ENCODE results near the gene CST7. TPM values are rescaled to one million over a fixed set of nuclear protein-coding genes. Genes with fewer than 3 reads are reported as not detected.

Gene CST7
- total RNA-seq, 1 experiment from 2014 or later, result not detected

- ChIA-PET CTCF (interaction anchor here (0.7 kb wide), 1 partner anchor 199 kb away, joined by 3 read pairs; no protein-coding TSS in a partner anchor), POLR2A (ENCODE audit: unreplicated experiment) (no interaction called here)
- no TSS peak for BruUV-seq (replicated peaks)
- no peaks in the 10 kb centered on the region for H3K9me2 ChIP-seq (replicated peaks; ENCODE audit: low read length)
- ATAC-seq (no peak), DNase-seq (no peak)
- H3K79me2 ChIP-seq (ENCODE audit: low read length), result peaks cover 15% of the 10 kb centered on the region
- H3K36me3 ChIP-seq (ENCODE audit: low read depth, low read length), result peaks cover 60% of the 10 kb centered on the region
- H4K20me1 ChIP-seq (ENCODE audit: low read length), result no peaks in the 10 kb centered on the region
- no peak overlapping the region for H3K9ac ChIP-seq (ENCODE audit: low read length)
- H3F3A ChIP-seq (ENCODE audit: low read length, unreplicated experiment), result no peaks in the 10 kb centered on the region
- no peaks in the 10 kb centered on the region for H3K4me1 ChIP-seq (ENCODE audit: insufficient read depth, low read length)
- H3K27me3 ChIP-seq (ENCODE audit: low read length), result no peaks in the 10 kb centered on the region
- no peak overlapping the region for H3K27ac ChIP-seq (ENCODE audit: low read length)
- TF ChIP-seq EZH2 (IDR thresholded peaks at IDR 0.05; ENCODE audit: low read length, unreplicated experiment) (no peak), EZH2phosphoT487 (IDR thresholded peaks at IDR 0.05; ENCODE audit: borderline replicate concordance, low read length) (no peak), CTCF (conservative IDR thresholded peaks at IDR 0.05; ENCODE audit: low read depth, low read length) (no peak)
- H3K4me2 ChIP-seq (ENCODE audit: low read length), result no peak overlapping the region
- no peaks in the 10 kb centered on the region for H3K9me3 ChIP-seq (ENCODE audit: low read length)
- intact Hi-C loops (cut with micrococcal nuclease), result no loop called here
- no peak overlapping the region for H3K4me3 ChIP-seq (ENCODE audit: low read length)
- H2AFZ ChIP-seq (ENCODE audit: low read length), result no peak overlapping the region
Measured at GRCh38 chr20:24980291-24981053, 31.4 kb downstream of the CST7 start.

- CTCF ChIA-PET, result no interaction called here
Measured at GRCh38 chr20:24981282-24981681, 32.2 kb downstream of the CST7 start.

More at GRCh38 chr20:24981282-24981681, 32.2 kb downstream of the CST7 start:
- H3F3A ChIP-seq (ENCODE audit: low read length, unreplicated experiment), result no peaks in the 10 kb centered on the region
- POLR2A ChIA-PET (ENCODE audit: unreplicated experiment), result no interaction called here
- H3K36me3 ChIP-seq (ENCODE audit: low read depth, low read length), result peaks cover 52% of the 10 kb centered on the region
- no peak overlapping the region for H3K9ac ChIP-seq (ENCODE audit: low read length)
- no peak overlapping the region for H3K27ac ChIP-seq (ENCODE audit: low read length)
- no peak overlapping the region for H3K4me3 ChIP-seq (ENCODE audit: low read length)
- H4K20me1 ChIP-seq (ENCODE audit: low read length), result no peaks in the 10 kb centered on the region
- H3K27me3 ChIP-seq (ENCODE audit: low read length), result no peaks in the 10 kb centered on the region
- no peak overlapping the region for H2AFZ ChIP-seq (ENCODE audit: low read length)
- no peaks in the 10 kb centered on the region for H3K9me2 ChIP-seq (replicated peaks; ENCODE audit: low read length)
- intact Hi-C loops (cut with micrococcal nuclease), result no loop called here
- H3K79me2 ChIP-seq (ENCODE audit: low read length), result peaks cover 23% of the 10 kb centered on the region
- no peak for DNase-seq
- no peak for ATAC-seq
- H3K9me3 ChIP-seq (ENCODE audit: low read length), result no peaks in the 10 kb centered on the region
- TF ChIP-seq EZH2 (IDR thresholded peaks at IDR 0.05; ENCODE audit: low read length, unreplicated experiment) (no peak), EZH2phosphoT487 (IDR thresholded peaks at IDR 0.05; ENCODE audit: borderline replicate concordance, low read length) (no peak), CTCF (conservative IDR thresholded peaks at IDR 0.05; ENCODE audit: low read depth, low read length) (no peak)
- no peak overlapping the region for H3K4me2 ChIP-seq (ENCODE audit: low read length)
- BruUV-seq (replicated peaks), result no TSS peak
- no peaks in the 10 kb centered on the region for H3K4me1 ChIP-seq (ENCODE audit: insufficient read depth, low read length)
